T-cell (primary cell): ENCODE measurements around the gene FLG2. TPM values are rescaled to one million over a fixed set of nuclear protein-coding genes. Genes with fewer than 3 reads are reported as not detected.
"Not testable (repeated sequence)": the region's sequence is repeated elsewhere in the genome, so short reads cannot be mapped to it uniquely, and the experiment has no call there.

Experiments
- ATAC-seq, 4 experiments: fragments of 200-7000 bp in 3 of 4; fragments of 150-1000 bp in 1 of 4; cut with Tn5 transposase; replicated peaks in 1 of 4; 1 replicate in 3 of 4; 2 replicates in 1 of 4; pipeline ENCODE4 v1.10.0; 2021; ENCODE audit warnings: moderate library complexity in 3 of 4, mild to moderate bottlenecking in 2 of 4, moderate number of reproducible peaks in 1 of 4
- CTCF ChIA-PET, 2 donors: fragments of 300-600 bp; sonication (Branson Sonifier 250); formaldehyde crosslinking; loops; one replicate each; lab custom pipeline; 2022; ENCODE audit warnings: antibody characterized with exemption in 2 of 2; lab: Charles Lee
- POLR2A ChIA-PET, 2 donors: fragments of 300-600 bp; sonication (Branson Sonifier 250); formaldehyde crosslinking; loops; one replicate each; lab custom pipeline; 2022; ENCODE audit warnings: antibody characterized with exemption in 2 of 2; lab: Charles Lee
- DNase-seq, 35 experiments: peaks; one replicate each; pipeline versions ENCODE4 v3.0.0 to v3.0.0-alpha.2; 2013 to 2023
- H3K27ac ChIP-seq: one replicate; pipeline ENCODE4 v1.5.1; 2013; ENCODE audit warnings: low read length
- H3K27me3 ChIP-seq, 2 experiments: replicated peaks in 1 of 2; 1 replicate in 1 of 2; 2 replicates in 1 of 2; pipeline versions ENCODE4 v1.6.1 to v1.7.0; 2013; ENCODE audit warnings: low read length in 1 of 2, mixed read lengths in 1 of 2; ENCODE audit not compliant: control insufficient read depth in 2 of 2, insufficient read depth in 2 of 2; ENCODE audit errors: extremely low read depth in 1 of 2
- H3K36me3 ChIP-seq, 2 donors: 1 replicate in 1 of 2; 2 replicates in 1 of 2; pipeline versions ENCODE4 v1.6.1 to v1.7.0; 2013; ENCODE audit warnings: low read length in 1 of 2; ENCODE audit not compliant: control insufficient read depth in 2 of 2, insufficient read depth in 1 of 2; ENCODE audit errors: extremely low read depth in 1 of 2
- H3K4me1 ChIP-seq, 2 experiments: 1 replicate in 1 of 2; 2 replicates in 1 of 2; pipeline versions ENCODE4 v1.6.1 to v1.7.0; 2013; ENCODE audit warnings: low read length in 2 of 2, mixed read lengths in 1 of 2; ENCODE audit not compliant: insufficient read depth in 2 of 2, control insufficient read depth in 1 of 2; ENCODE audit errors: extremely low read depth in 1 of 2
- H3K4me3 ChIP-seq, 2 donors: 1 replicate in 1 of 2; 2 replicates in 1 of 2; pipeline versions ENCODE4 v1.5.1 to v1.7.0; 2013; ENCODE audit warnings: mild to moderate bottlenecking in 2 of 2, low read length in 1 of 2, moderate library complexity in 1 of 2; ENCODE audit not compliant: control insufficient read depth in 1 of 2; ENCODE audit errors: extremely low read depth in 1 of 2
- H3K9me3 ChIP-seq: 2 replicates; pipeline ENCODE4 v1.7.0; 2013
- H3K27ac Mint-ChIP-seq, 2 donors: one replicate each; pipeline ENCODE4 v1.8.0; 2020 to 2021; ENCODE audit warnings: mild to moderate bottlenecking in 2 of 2, mixed read lengths in 2 of 2
- H3K27me3 Mint-ChIP-seq, 2 donors: one replicate each; pipeline ENCODE4 v1.8.0; 2021 to 2022; ENCODE audit warnings: mixed read lengths in 2 of 2
- H3K36me3 Mint-ChIP-seq: one replicate; pipeline ENCODE4 v1.8.0; 2021; ENCODE audit warnings: mixed read lengths
- H3K4me1 Mint-ChIP-seq, 3 donors: one replicate each; pipeline ENCODE4 v1.8.0; 2020 to 2022; ENCODE audit warnings: mixed read lengths in 3 of 3, mild to moderate bottlenecking in 1 of 3
- H3K4me3 Mint-ChIP-seq, 3 donors: one replicate each; pipeline ENCODE4 v1.8.0; 2020 to 2022; ENCODE audit warnings: mild to moderate bottlenecking in 3 of 3, mixed read lengths in 3 of 3, moderate library complexity in 3 of 3
- H3K9me3 Mint-ChIP-seq, 3 donors: one replicate each; pipeline ENCODE4 v1.8.0; 2020 to 2022; ENCODE audit warnings: mixed read lengths in 3 of 3
- WGBS: methylation state at CpG from one replicate; pipeline ENCODE4 v1.1.5; 2013; ENCODE audit warnings: missing lambda C conversion rate; ENCODE audit not compliant: insufficient coverage; 5-methylcytosine and 5-hydroxymethylcytosine counted together
- total RNA-seq, 35 experiments: library from RNA in 6 of 35; stranded (reverse) in 6 of 35; fragments of 120-200 nt in 1 of 35; gene quantifications; one replicate each; pipeline versions ENCODE4 v1.2.1 to v1.2.4 and lab custom pipeline; 2013 to 2026

The FLG2 gene
- total RNA-seq, 5 donors from 2014 or later (not counting 1 experiment from before 2014, with no cell fraction given) = not detected

- H3K36me3 Mint-ChIP-seq, H3K27ac Mint-ChIP-seq, H3K4me1 Mint-ChIP-seq, ATAC-seq, DNase-seq, H3K4me3 Mint-ChIP-seq, H3K27ac ChIP-seq, CTCF ChIA-PET, H3K9me3 ChIP-seq, H3K4me3 ChIP-seq, H3K36me3 ChIP-seq, H3K4me1 ChIP-seq, POLR2A ChIA-PET, H3K9me3 Mint-ChIP-seq: not testable (repeated sequence)
- WGBS = 88% methylated on average over 17 of the region's 17 CpGs
- H3K27me3 Mint-ChIP-seq = peaks cover 6 to 31% of the 10 kb centered on the region in 2 donors
- H3K27me3 ChIP-seq = peaks cover 0 to 15% of the 10 kb centered on the region in 2 experiments
These were observed 50.4 kb downstream of the FLG2 start for GRCh38 chr1:152309320-152309901.

DNA sequence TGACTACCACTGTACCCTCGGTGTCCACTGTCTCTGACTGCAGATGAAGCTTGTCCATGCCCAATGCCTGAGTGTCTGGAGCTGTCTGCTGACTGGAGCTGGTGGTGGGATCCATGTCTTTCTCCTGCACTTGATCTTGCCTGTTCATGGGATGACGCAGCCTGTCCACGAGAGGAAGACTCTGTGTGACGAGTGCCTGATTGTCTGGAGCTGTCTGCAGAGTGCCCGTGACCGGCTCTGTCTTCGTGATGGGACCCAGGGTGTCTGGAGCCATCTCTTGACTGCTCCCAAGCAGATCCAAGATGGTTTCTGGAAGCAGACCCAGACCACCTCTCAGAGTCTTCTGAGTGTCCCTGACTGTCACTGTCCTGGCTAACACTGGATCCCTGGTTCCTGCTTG lies 51.0 kb downstream of the FLG2 start:
- H3K9me3 Mint-ChIP-seq, H3K4me3 ChIP-seq, DNase-seq, CTCF ChIA-PET, H3K27ac ChIP-seq, H3K36me3 Mint-ChIP-seq, POLR2A ChIA-PET, H3K36me3 ChIP-seq, H3K27ac Mint-ChIP-seq, ATAC-seq, H3K4me1 Mint-ChIP-seq, H3K9me3 ChIP-seq, H3K4me1 ChIP-seq, H3K4me3 Mint-ChIP-seq: not testable (repeated sequence)
- peaks cover 3 to 25% of the 10 kb centered on the region in 2 donors for H3K27me3 Mint-ChIP-seq
- WGBS = 85% methylated on average over 7 of the region's 7 CpGs
- peaks cover 0 to 15% of the 10 kb centered on the region in 2 experiments for H3K27me3 ChIP-seq

- H3K4me1 ChIP-seq, POLR2A ChIA-PET, H3K27me3 ChIP-seq, H3K36me3 ChIP-seq, DNase-seq, H3K4me3 Mint-ChIP-seq, CTCF ChIA-PET, H3K27ac Mint-ChIP-seq, H3K4me3 ChIP-seq, ATAC-seq, H3K9me3 Mint-ChIP-seq, H3K36me3 Mint-ChIP-seq, H3K9me3 ChIP-seq, H3K27ac ChIP-seq, H3K4me1 Mint-ChIP-seq: not testable (repeated sequence)
- WGBS = 85% methylated on average over 7 of the region's 8 CpGs
- H3K27me3 Mint-ChIP-seq = peaks cover 0 to 24% of the 10 kb centered on the region in 2 donors
These were observed 51.8 kb downstream of the FLG2 start for GRCh38 chr1:152307970-152308369.

- H3K4me3 Mint-ChIP-seq, CTCF ChIA-PET, H3K4me1 Mint-ChIP-seq, H3K27ac Mint-ChIP-seq, H3K4me3 ChIP-seq, POLR2A ChIA-PET, H3K9me3 ChIP-seq, H3K27ac ChIP-seq, DNase-seq, H3K36me3 Mint-ChIP-seq, ATAC-seq, H3K9me3 Mint-ChIP-seq, H3K4me1 ChIP-seq, H3K36me3 ChIP-seq, H3K27me3 ChIP-seq: not testable (repeated sequence)
- WGBS = no CpG with 5 or more reads among the region's 10 CpGs
- H3K27me3 Mint-ChIP-seq = peaks cover 0 to 17% of the 10 kb centered on the region in 2 donors
These were observed 53.7 kb downstream of the FLG2 start for GRCh38 chr1:152306123-152306522.

DNA sequence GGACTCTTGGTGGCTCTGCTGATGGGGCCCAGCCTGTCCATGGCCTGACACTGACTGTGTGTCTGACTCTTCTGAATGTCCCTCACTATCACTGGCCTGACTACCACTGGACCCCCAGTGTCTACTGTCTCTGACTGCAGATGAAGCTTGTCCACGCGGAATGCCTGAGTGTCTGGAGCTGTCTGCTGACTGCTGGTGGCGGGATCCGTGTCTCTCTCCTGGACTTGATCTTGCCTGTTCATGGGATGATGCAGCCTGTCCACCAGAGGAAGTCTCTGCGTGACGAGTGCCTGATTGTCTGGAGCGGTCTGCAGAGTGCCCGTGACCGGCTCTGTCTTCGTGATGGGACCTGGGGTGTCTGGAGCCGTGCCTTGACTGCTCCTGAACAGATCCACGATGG lies 55.0 kb downstream of the FLG2 start:
- H3K4me3 ChIP-seq, H3K36me3 ChIP-seq, H3K27me3 ChIP-seq, H3K4me1 ChIP-seq, CTCF ChIA-PET, H3K9me3 ChIP-seq, POLR2A ChIA-PET, DNase-seq, ATAC-seq, H3K4me3 Mint-ChIP-seq, H3K27ac Mint-ChIP-seq, H3K36me3 Mint-ChIP-seq, H3K27ac ChIP-seq, H3K9me3 Mint-ChIP-seq, H3K4me1 Mint-ChIP-seq: not testable (repeated sequence)
- peaks cover 0 to 12% of the 10 kb centered on the region in 2 donors for H3K27me3 Mint-ChIP-seq
- 94% methylated on average over 10 of the region's 12 CpGs for WGBS

DNA sequence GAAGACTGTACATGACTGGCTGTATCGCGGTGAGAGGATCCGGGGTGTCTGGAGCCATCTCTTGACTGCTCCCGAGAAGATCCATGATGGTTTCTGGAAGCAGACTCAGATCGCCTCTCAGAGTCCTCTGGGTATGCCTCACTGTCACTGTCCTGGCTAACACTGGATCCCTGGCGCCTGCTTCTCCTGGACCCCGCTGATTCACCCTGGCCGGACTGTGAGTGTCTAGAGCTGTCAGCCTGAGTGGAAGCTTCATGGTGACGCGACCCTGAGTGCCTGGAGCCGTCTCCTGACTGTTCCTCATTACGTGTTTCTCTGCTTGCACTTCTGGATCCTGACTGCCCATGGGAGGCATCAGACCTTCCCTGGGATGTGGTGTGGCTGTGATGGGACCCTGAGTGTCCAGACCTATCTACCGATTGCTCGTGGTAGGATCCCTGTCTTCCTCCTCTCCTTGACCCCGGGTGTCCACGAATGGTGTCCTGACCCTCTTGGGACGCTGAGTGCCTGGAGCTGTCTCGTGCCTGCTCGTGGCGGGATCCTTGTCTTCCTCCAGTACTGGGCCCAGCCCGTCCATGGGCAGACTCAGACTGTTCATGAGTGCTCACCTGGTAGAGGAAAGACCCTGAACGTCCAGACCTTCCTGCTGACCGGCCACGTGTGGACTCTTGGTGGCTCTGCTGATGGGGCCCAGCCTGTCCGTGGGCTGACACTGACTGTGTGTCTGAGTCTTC lies 56.5 kb downstream of the FLG2 start:
- H3K4me3 ChIP-seq, H3K36me3 Mint-ChIP-seq, CTCF ChIA-PET, H3K4me1 ChIP-seq, H3K4me3 Mint-ChIP-seq, H3K4me1 Mint-ChIP-seq, H3K9me3 ChIP-seq, H3K27me3 Mint-ChIP-seq, H3K36me3 ChIP-seq, H3K27ac Mint-ChIP-seq, ATAC-seq, POLR2A ChIA-PET, DNase-seq, H3K27me3 ChIP-seq, H3K9me3 Mint-ChIP-seq, H3K27ac ChIP-seq: not testable (repeated sequence)
- 88% methylated on average over 14 of the region's 25 CpGs for WGBS
